A549 (cell line): ENCODE results near the gene HCN2. TPM values are rescaled to one million over a fixed set of nuclear protein-coding genes. Genes with fewer than 3 reads are reported as not detected.

Experiments
- ATAC-seq, 2 experiments: fragments of 200-7000 bp in 1 of 2; fragments of >200 bp in 1 of 2; cut with Nextera tagmentation in 1 of 2; cut with Tn5 transposase in 1 of 2; 3 replicates each; pipeline versions ENCODE4 v1.8.0 to v1.9.1; 2018 to 2020; ENCODE audit warnings: mild to moderate bottlenecking in 1 of 2, moderate library complexity in 1 of 2
- CTCF ChIA-PET: fragments of 300-600 bp; sonication (Branson Sonifier 250); formaldehyde crosslinking; extraction: SDS; loops from one replicate; lab custom pipeline; 2021; ENCODE audit warnings: antibody characterized with exemption, inconsistent platforms; lab: Yijun Ruan, JAX
- POLR2A ChIA-PET: fragments of 350-600 bp; formaldehyde crosslinking; extraction: SDS; loops from one replicate; lab custom pipeline; 2021; ENCODE audit warnings: antibody characterized with exemption, inconsistent platforms; lab: Yijun Ruan, JAX
- DNase-seq, 2 experiments: peaks; one replicate each; pipeline versions ENCODE4 v3.0.0 to v3.0.0-alpha.2; 2011 to 2016; ENCODE audit warnings: low read depth in 1 of 2, low spot score in 1 of 2
- FAIRE-seq: peaks from 2 replicates; lab custom pipeline; 2011; peaks lifted over from hg19 to GRCh38; lab: Jason Lieb, UNC
- H3K27ac ChIP-seq, 2 experiments: fragments of >200 bp; sonication (Bioruptor Twin); formaldehyde crosslinking; 3 replicates each; pipeline ENCODE4 v1.5.1; 2016 to 2017
- H3K4me1 ChIP-seq: fragments of >200 bp; sonication (Bioruptor Twin); formaldehyde crosslinking; 3 replicates; pipeline ENCODE4 v1.6.1; 2016
- H3K4me2 ChIP-seq: fragments of >200 bp; sonication (Bioruptor Twin); formaldehyde crosslinking; 3 replicates; pipeline ENCODE4 v1.6.1; 2016
- H3K4me3 ChIP-seq: fragments of >200 bp; sonication (Bioruptor Twin); formaldehyde crosslinking; 3 replicates; pipeline ENCODE4 v1.5.1; 2016
- H3K9me3 ChIP-seq: fragments of >200 bp; sonication (Bioruptor Twin); formaldehyde crosslinking; 3 replicates; pipeline ENCODE4 v1.6.1; 2016
- ATOH8 ChIP-seq: fragments of 250-450 bp; sonication (Bioruptor Pico); IDR thresholded peaks from 2 replicates; pipeline ENCODE4 v1.5.0; 2020; ENCODE audit warnings: low read depth, mild to moderate bottlenecking, moderate library complexity
- CHD2 ChIP-seq: fragments of 150-350 bp; IDR thresholded peaks from 2 replicates; pipeline ENCODE4 v1.6.1; 2014; ENCODE audit warnings: low read length; ENCODE audit not compliant: partially characterized antibody
- EP300 ChIP-seq, 2 experiments: fragments of >200 bp; sonication (Bioruptor Twin); formaldehyde crosslinking; IDR thresholded peaks; 2 replicates in 1 of 2; 3 replicates in 1 of 2; pipeline ENCODE4 v1.6.1; 2016 to 2017
- FOSB ChIP-seq: fragments of 250-450 bp; sonication (Bioruptor Pico); IDR thresholded peaks from 2 replicates; pipeline ENCODE4 v1.5.0; 2020; ENCODE audit warnings: mild to moderate bottlenecking, moderate library complexity
- FOSL2 ChIP-seq, 2 experiments: fragments of 450-650 bp in 1 of 2; fragments of >200 bp in 1 of 2; sonication (Bioruptor Twin) in 1 of 2; formaldehyde crosslinking; IDR thresholded peaks; 2 replicates each; pipeline versions ENCODE4 v1.5.0 to v1.6.1; 2016 to 2020; ENCODE audit warnings: mild to moderate bottlenecking in 1 of 2, moderate library complexity in 1 of 2
- GATA3 ChIP-seq: IDR thresholded peaks from 2 replicates; pipeline ENCODE4 v1.6.1; 2012; ENCODE audit warnings: borderline replicate concordance
- HDAC2 ChIP-seq: fragments of 200-600 bp; sonication (generic); IDR thresholded peaks from 2 replicates; pipeline ENCODE4 v1.6.1; 2016
- HES2 ChIP-seq: fragments of >200 bp; sonication (Bioruptor Twin); formaldehyde crosslinking; IDR thresholded peaks from 2 replicates; pipeline ENCODE4 v1.6.1; 2016
- HEYL ChIP-seq: fragments of 250-450 bp; sonication (Bioruptor Pico); IDR thresholded peaks from 2 replicates; pipeline ENCODE4 v1.8.0; 2021; ENCODE audit warnings: mild to moderate bottlenecking, moderate library complexity
- HMGXB4 ChIP-seq: fragments of 250-450 bp; sonication (Bioruptor Pico); IDR thresholded peaks from 2 replicates; pipeline ENCODE4 v1.5.0; 2021; ENCODE audit warnings: mild to moderate bottlenecking, moderate library complexity, borderline replicate concordance
- HOXB13 ChIP-seq: fragments of 250-450 bp; sonication (Bioruptor Pico); IDR thresholded peaks from 2 replicates; pipeline ENCODE4 v1.5.0; 2020; ENCODE audit warnings: low read depth, mild to moderate bottlenecking, moderate library complexity
- JUN ChIP-seq, 2 experiments: fragments of >200 bp; sonication (Bioruptor Twin); formaldehyde crosslinking; IDR thresholded peaks; 2 replicates in 1 of 2; 3 replicates in 1 of 2; pipeline ENCODE4 v1.6.1; 2016 to 2017
- KDM1A ChIP-seq: fragments of 200-600 bp; sonication (generic); IDR thresholded peaks from 2 replicates; pipeline ENCODE4 v1.6.1; 2016; ENCODE audit warnings: low read depth, mild to moderate bottlenecking
- MAZ ChIP-seq: fragments of 150-350 bp; IDR thresholded peaks from 2 replicates; pipeline ENCODE4 v1.6.1; 2014; ENCODE audit warnings: antibody characterized with exemption, low read depth, low read length, borderline replicate concordance
- PHF8 ChIP-seq: fragments of 200-600 bp; sonication (generic); IDR thresholded peaks from 2 replicates; pipeline ENCODE4 v1.6.1; 2016; ENCODE audit warnings: low read depth, mild to moderate bottlenecking, antibody characterized with exemption, moderate library complexity, borderline replicate concordance
- RCOR1 ChIP-seq: fragments of 150-350 bp; IDR thresholded peaks from 2 replicates; pipeline ENCODE4 v1.6.1; 2014; ENCODE audit warnings: antibody characterized with exemption, low read length, low read depth
- REST ChIP-seq: fragments of 200-600 bp; sonication (generic); IDR thresholded peaks from 2 replicates; pipeline ENCODE4 v1.6.1; 2016; ENCODE audit warnings: antibody characterized with exemption, mild to moderate bottlenecking, moderate library complexity
- RNF2 ChIP-seq: fragments of 200-600 bp; sonication (generic); IDR thresholded peaks from 2 replicates; pipeline ENCODE4 v1.6.1; 2016; ENCODE audit warnings: low read depth, mild to moderate bottlenecking, antibody characterized with exemption, moderate library complexity, borderline replicate concordance
- USF2 ChIP-seq: fragments of 450-650 bp; IDR thresholded peaks from 2 replicates; pipeline ENCODE4 v1.6.1; 2014; ENCODE audit warnings: antibody characterized with exemption
- ZFP36 ChIP-seq: fragments of 450-650 bp; IDR thresholded peaks from 2 replicates; pipeline ENCODE4 v1.6.1; 2014; ENCODE audit warnings: borderline replicate concordance; ENCODE audit not compliant: partially characterized antibody
- WGBS: methylation state at CpG from one replicate; pipeline ENCODE4 v1.1.6; 2017; ENCODE audit errors: missing lambda C conversion rate; 5-methylcytosine and 5-hydroxymethylcytosine counted together
- polyA plus RNA-seq, 4 experiments: library from polyadenylated mRNA; depleted of rRNA in 3 of 4; stranded (reverse); fragments of >200 nt; fragmentation: RNase III in 1 of 4; extraction: RNeasy Plus Mini Kit Qiagen cat#74134 plus additional on column Dnase treatment in 1 of 4; gene quantifications; 2 replicates in 3 of 4; 3 replicates in 1 of 4; pipeline ENCODE4 v1.2.3, GENCODE V29; 2011 to 2017

Gene HCN2
- polyA plus RNA-seq, 2 of the 4 experiments (the other 2 are of a cell fraction) = 2.7 to 23.2 TPM

GRCh38 chr19:572743-573518 lies 16.8 kb upstream of the HCN2 start:
- WGBS = 0% methylated on average over 4 of the region's 55 CpGs
- POLR2A ChIA-PET = interaction anchor here (1.0 to 2.2 kb wide), 4 partner anchors 9 to 41 kb away, joined by 3 to 16 read pairs (median 5); partner anchors contain the start of gene CDC34
- CTCF ChIA-PET = no interaction called here

GRCh38 chr19:573519-573825 lies 16.2 kb upstream of the HCN2 start:
- peak overlapping the region; percentile 97 to 100 for H3K27ac ChIP-seq
- 9% methylated on average over 7 of the region's 15 CpGs for WGBS
- peaks cover 29% of the 10 kb centered on the region for H3K4me1 ChIP-seq
- FAIRE-seq = no peak
- DNase-seq = no peak
- ChIA-PET CTCF (no interaction called here), POLR2A (no interaction called here)
- H3K9me3 ChIP-seq = no peaks in the 10 kb centered on the region
- peak overlapping the region; percentile 83 for H3K4me2 ChIP-seq
- no peak for ATAC-seq
- H3K4me3 ChIP-seq = peak overlapping the region; percentile 96
- TF ChIP-seq HMGXB4 (CRISPR knock-in tag) (no peak), REST (no peak), RCOR1 (no peak), RNF2 (no peak), PHF8 (no peak), FOSL2 (IDR thresholded peaks at IDR 0.05) (no peak), FOSL2 (CRISPR knock-in tag; IDR thresholded peaks at IDR 0.05) (no peak), ATOH8 (CRISPR knock-in tag) (no peak), EP300 (IDR thresholded peaks at IDR 0.05) (no peak), ZFP36 (no peak), HEYL (CRISPR knock-in tag) (no peak)

More at GRCh38 chr19:572743-573518, 16.8 kb upstream of the HCN2 start:
- peak in 1 of 2 experiments; percentile 47 for DNase-seq
- FAIRE-seq = no peak
- Histone ChIP-seq H3K27ac (peak overlapping the region; percentile 97 to 100), H3K9me3 (no peaks in the 10 kb centered on the region), H3K4me1 (peaks cover 29% of the 10 kb centered on the region), H3K4me3 (peak overlapping the region; percentile 96), H3K4me2 (peak overlapping the region; percentile 83)
- peak; percentile 5 to 29; a peak in 3 of 6 replicates for ATAC-seq
- TF ChIP-seq CHD2 = peak; percentile 62
- no peak for TF ChIP-seq FOSB (CRISPR knock-in tag)
- no peak; a peak in 2 of 5 replicates for TF ChIP-seq JUN (IDR thresholded peaks at IDR 0.05)
- no peak for TF ChIP-seq HOXB13
- no peak for TF ChIP-seq MAZ
- no peak for TF ChIP-seq KDM1A
- TF ChIP-seq GATA3 = no peak
- TF ChIP-seq PHF8 = peak; percentile 93
- TF ChIP-seq USF2 = no peak
- no peak for TF ChIP-seq HDAC2
- peak; percentile 41; the same call in 1 of the 2 replicates for TF ChIP-seq REST
- no peak for TF ChIP-seq HES2
